ENCODE results near the gene PTP4A1. TPM values are rescaled to one million over a fixed set of nuclear protein-coding genes. Genes with fewer than 3 reads are reported as not detected.
"Not testable (repeated sequence)": the region's sequence is repeated elsewhere in the genome, so short reads cannot be mapped to it uniquely, and the experiment has no call there.

Gene PTP4A1
- total RNA-seq (2014; rRNA removed; shearing (Covaris generic)): 13.5 and 14.4 TPM in 2 replicates

GRCh38 chr6:63572044-63572746 is at the start of gene PTP4A1, which contains the start of gene LOC128125822:
PTP4A1 (plus strand) TSS chr6:63572480; CDS start chr6:63576881, 4,401 bp downstream.
LOC128125822 (plus strand) TSS chr6:63572480.
- DNase-seq (ENCODE audit: low spot score): peak; percentile 86

GRCh38 chr6:63522911-63523287 is 49.4 kb upstream of the PTP4A1 start:
- not testable (repeated sequence) for DNase-seq (ENCODE audit: low spot score)

GRCh38 chr6:63523630-63524029 is 48.6 kb upstream of the PTP4A1 start:
- DNase-seq (ENCODE audit: low spot score): no peak

- DNase-seq (ENCODE audit: low spot score): no peak
Observed at GRCh38 chr6:63525186-63525878, 46.9 kb upstream of the PTP4A1 start.

- no peak for DNase-seq (ENCODE audit: low spot score)
Observed at GRCh38 chr6:63526931-63527330, 45.3 kb upstream of the PTP4A1 start.

GRCh38 chr6:63527658-63528514 is 44.4 kb upstream of the PTP4A1 start:
- DNase-seq (ENCODE audit: low spot score): peak; percentile 91

- no peak for DNase-seq (ENCODE audit: low spot score)
Observed at GRCh38 chr6:63529498-63529897, 42.8 kb upstream of the PTP4A1 start.

GRCh38 chr6:63530182-63530581 is 42.1 kb upstream of the PTP4A1 start:
- no peak for DNase-seq (ENCODE audit: low spot score)

GRCh38 chr6:63530991-63531390 is 41.3 kb upstream of the PTP4A1 start:
- DNase-seq (ENCODE audit: low spot score): no peak

- no peak for DNase-seq (ENCODE audit: low spot score)
Observed at GRCh38 chr6:63533026-63533425, 39.3 kb upstream of the PTP4A1 start.

GRCh38 chr6:63533952-63534351 is 38.3 kb upstream of the PTP4A1 start:
- no peak for DNase-seq (ENCODE audit: low spot score)

GRCh38 chr6:63537201-63537958 is 34.9 kb upstream of the PTP4A1 start:
- DNase-seq (ENCODE audit: low spot score): no peak

- DNase-seq (ENCODE audit: low spot score): no peak
Observed at GRCh38 chr6:63537959-63538300, 34.4 kb upstream of the PTP4A1 start.

GRCh38 chr6:63538550-63538949 is 33.7 kb upstream of the PTP4A1 start:
- DNase-seq (ENCODE audit: low spot score): no peak

GRCh38 chr6:63543001-63543400 is 29.3 kb upstream of the PTP4A1 start:
- no peak for DNase-seq (ENCODE audit: low spot score)

GRCh38 chr6:63543982-63544381 is 28.3 kb upstream of the PTP4A1 start:
- DNase-seq (ENCODE audit: low spot score): no peak

GRCh38 chr6:63546236-63546635 is 26.0 kb upstream of the PTP4A1 start:
- no peak for DNase-seq (ENCODE audit: low spot score)

GRCh38 chr6:63546697-63547096 is 25.6 kb upstream of the PTP4A1 start:
- no peak for DNase-seq (ENCODE audit: low spot score)

- DNase-seq (ENCODE audit: low spot score): no peak
Observed at GRCh38 chr6:63549076-63549475, 23.2 kb upstream of the PTP4A1 start.

- DNase-seq (ENCODE audit: low spot score): no peak
Observed at GRCh38 chr6:63553208-63553607, 19.1 kb upstream of the PTP4A1 start.

GRCh38 chr6:63553900-63554299 is 18.4 kb upstream of the PTP4A1 start:
- no peak for DNase-seq (ENCODE audit: low spot score)

GRCh38 chr6:63554782-63555181 is 17.5 kb upstream of the PTP4A1 start:
- no peak for DNase-seq (ENCODE audit: low spot score)

Measured in A172 (cell line).